Breast epithelium (tissue), 3 donors: ENCODE results near the gene HS6ST3.

Source experiments
- POLR2A ChIP-seq: fragments of 450-650 bp; IDR thresholded peaks from one replicate; pipeline ENCODE4 v1.6.1; 2016; ENCODE audit warnings: antibody characterized with exemption, mild to moderate bottlenecking, moderate library complexity
- TF ChIP-seq, protein P1 (sequence below), 3 donors: fragments of 450-650 bp; IDR thresholded peaks; one replicate each; pipeline ENCODE4 v1.5.1; 2016 to 2017; ENCODE audit warnings: antibody characterized with exemption in 3 of 3, mild to moderate bottlenecking in 3 of 3, moderate library complexity in 3 of 3

DNA sequence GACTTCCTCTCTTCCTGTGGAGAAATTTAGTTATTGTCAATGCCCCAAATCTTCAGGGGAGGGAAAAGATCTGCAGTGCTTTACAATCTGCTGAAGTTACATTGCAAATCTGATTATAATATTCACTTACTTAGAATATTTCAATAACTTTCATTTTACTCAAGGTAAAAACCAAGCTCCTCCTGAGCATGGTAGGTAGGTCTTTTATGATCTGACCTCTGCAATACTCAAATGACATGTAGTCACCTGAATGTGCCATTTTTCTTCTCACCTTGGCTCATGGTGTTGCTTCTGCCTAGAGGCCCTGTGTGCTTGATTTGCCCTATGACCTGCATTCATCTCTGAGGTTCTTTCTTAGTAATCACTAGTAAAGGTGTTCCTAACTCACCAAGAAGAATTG, 331.4 kb downstream of the HS6ST3 start:
- TF ChIP-seq, protein P1, sequence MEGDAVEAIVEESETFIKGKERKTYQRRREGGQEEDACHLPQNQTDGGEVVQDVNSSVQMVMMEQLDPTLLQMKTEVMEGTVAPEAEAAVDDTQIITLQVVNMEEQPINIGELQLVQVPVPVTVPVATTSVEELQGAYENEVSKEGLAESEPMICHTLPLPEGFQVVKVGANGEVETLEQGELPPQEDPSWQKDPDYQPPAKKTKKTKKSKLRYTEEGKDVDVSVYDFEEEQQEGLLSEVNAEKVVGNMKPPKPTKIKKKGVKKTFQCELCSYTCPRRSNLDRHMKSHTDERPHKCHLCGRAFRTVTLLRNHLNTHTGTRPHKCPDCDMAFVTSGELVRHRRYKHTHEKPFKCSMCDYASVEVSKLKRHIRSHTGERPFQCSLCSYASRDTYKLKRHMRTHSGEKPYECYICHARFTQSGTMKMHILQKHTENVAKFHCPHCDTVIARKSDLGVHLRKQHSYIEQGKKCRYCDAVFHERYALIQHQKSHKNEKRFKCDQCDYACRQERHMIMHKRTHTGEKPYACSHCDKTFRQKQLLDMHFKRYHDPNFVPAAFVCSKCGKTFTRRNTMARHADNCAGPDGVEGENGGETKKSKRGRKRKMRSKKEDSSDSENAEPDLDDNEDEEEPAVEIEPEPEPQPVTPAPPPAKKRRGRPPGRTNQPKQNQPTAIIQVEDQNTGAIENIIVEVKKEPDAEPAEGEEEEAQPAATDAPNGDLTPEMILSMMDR (IDR thresholded peaks at IDR 0.05): no peak
- TF ChIP-seq POLR2A: no peak
